GM18526 (cell line): ENCODE results near the gene IRS2.

Source experiments
- POLR2A ChIP-seq: IDR thresholded peaks from 3 replicates; pipeline ENCODE4 v1.6.1; 2011; ENCODE audit not compliant: insufficient read length; ENCODE audit errors: extremely low read depth

Gene IRS2

DNA sequence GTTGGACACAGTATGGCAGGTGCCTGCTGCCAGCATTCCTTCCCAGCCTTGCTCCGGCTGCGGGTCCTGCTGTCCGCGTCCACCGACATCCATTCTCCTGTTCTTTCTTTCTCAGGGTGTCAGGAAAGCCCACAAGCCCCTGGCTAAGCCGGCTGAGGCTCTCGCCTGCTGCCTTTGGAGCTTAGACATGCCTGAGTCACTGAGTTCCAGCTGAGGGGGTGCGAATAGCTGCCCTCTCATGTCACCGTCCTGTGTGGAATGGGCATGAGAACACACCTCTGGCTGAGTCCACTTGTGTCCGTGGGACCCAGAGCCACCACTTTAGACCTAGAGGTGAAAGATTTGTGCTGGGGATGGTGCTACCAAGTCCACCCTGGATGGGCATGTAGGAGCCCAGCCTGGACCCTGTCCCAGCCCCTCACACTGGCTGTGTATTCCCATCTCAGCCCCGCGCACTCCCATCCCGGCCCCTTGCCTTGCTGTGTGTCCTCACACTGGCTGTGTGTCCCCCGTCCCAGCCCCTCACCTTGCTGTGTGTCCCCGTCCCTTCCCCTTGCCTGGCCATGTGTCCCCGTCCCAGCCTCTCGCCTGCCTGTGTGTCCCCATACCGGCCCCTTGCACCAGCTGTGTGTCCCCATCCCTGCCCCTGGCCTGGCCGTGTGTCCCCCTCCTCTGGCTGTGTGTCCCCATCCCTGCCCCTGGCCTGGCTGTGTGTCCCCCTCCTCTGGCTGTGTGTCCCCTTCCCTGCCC lies 24.6 kb upstream of the IRS2 start:
- no peak for TF ChIP-seq POLR2A

DNA sequence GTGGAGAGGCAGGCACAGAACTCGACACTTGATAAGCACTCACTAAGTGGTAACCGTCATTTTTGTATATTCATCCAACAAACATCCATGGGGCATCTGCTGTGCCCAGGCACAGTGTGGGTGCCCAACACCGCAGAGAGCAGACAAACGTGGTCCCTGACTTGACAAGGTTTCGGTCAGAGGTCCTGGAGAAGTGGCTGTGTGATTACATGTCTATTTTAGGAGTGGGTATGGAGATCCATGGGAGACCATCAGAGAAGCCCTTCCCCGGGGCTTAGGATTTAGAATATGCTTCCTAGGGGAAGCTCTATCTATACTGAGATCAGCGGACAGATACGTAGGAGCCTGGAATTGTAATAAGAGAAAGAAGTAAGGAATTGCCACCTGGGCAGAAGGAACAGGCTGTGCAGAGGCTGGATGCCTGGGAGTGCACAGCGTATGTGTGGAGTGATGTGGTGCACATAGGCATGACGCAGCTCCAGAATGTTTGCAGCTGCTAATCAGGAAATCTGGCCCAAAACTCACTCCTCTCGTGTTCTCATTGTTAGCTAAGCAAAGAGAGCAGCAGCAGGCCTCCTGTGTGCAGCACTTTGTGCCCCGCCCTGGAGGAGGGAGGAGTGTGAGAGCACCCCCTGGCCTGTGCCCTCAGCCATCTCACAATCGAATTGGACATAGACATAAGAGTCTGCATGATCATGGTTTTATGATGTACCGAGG lies 23.0 kb upstream of the IRS2 start:
- TF ChIP-seq POLR2A: no peak

DNA sequence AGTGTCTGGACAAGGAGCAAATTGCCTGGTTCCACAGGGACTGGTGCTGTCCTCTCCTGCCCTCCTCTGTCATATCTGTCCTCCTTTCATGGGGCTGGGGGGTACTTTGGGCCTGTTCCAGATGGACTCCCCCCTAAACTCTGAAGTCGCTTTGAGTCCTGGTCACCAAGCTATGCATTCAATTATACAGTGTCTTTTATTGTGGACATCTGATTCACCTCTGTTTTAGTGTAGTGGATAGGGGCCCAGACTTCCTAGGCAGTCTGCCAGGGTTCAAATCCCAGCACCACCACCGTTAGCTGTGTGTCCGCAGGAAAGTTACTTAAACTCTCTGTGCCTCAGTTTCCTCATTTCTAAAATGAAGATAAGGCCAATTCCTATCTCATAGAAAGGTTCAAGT lies 21.0 kb upstream of the IRS2 start:
- TF ChIP-seq POLR2A: no peak

- no peak for TF ChIP-seq POLR2A
These were observed 18.3 kb upstream of the IRS2 start for GRCh38 chr13:109804654-109805053.

DNA sequence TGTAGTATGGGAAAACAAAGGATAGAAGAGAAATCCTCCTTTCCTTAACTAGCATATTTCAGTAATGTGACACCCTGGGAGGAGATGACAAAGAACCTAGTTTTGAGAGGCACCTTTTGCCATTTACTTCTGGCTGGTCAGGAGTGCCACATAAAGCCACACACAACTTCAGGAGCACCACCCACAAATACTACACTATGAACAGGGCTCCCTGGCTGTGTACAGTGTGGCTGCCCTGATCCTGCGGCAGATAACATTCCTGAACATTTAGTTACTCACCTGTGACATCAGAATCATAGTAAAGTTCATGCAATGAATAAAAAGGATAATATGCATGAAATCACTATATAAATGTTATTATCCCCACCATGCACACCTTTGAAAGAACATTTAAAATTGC lies 17.4 kb upstream of the IRS2 start:
- no peak for TF ChIP-seq POLR2A

- TF ChIP-seq POLR2A: no peak
These were observed 16.6 kb upstream of the IRS2 start for GRCh38 chr13:109802936-109803335.

DNA sequence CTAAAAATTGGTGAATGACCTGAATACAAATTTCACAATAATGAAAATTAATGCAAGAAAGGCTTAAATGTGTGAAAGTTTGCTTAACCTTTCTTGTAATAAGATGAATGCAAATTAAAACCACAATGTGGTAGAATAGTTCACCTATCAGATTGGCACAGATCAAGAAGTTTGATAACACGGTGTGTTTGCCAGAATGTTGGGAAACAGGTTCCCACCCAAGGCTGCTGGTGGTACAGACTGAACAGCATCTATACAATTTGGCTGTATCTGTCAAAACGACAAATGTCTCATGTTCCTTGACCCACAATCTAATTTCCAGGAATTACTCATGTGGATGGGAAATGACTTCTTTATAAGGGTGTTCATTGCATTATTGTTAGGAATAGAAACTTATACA lies 8.6 kb upstream of the IRS2 start:
- TF ChIP-seq POLR2A: no peak

DNA sequence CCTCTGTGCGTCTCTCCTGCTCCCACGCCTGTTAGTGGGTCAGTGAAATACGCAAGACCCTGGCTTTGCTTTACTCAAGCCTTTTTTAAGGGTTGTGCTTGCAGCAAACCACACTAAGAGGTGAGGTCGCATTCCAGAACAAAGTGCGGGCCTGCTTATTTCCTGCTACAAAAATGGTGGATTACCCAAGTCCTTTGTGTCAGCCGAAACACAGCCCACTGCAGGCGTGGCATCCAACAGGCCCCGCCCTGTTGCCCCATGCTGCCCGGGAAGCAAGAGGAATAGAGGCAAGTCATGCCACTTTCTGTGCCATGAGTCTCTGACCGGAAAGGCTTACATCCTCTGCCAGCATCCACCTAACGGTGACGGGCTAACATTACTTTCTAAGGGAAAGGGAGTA lies 7.7 kb upstream of the IRS2 start:
- no peak for TF ChIP-seq POLR2A

GRCh38 chr13:109792416-109793059 lies 6.2 kb upstream of the IRS2 start:
- TF ChIP-seq POLR2A: no peak

GRCh38 chr13:109790942-109791605 lies 4.7 kb upstream of the IRS2 start:
- no peak for TF ChIP-seq POLR2A

- TF ChIP-seq POLR2A: no peak
These were observed 3.7 kb upstream of the IRS2 start for GRCh38 chr13:109790086-109790485.

DNA sequence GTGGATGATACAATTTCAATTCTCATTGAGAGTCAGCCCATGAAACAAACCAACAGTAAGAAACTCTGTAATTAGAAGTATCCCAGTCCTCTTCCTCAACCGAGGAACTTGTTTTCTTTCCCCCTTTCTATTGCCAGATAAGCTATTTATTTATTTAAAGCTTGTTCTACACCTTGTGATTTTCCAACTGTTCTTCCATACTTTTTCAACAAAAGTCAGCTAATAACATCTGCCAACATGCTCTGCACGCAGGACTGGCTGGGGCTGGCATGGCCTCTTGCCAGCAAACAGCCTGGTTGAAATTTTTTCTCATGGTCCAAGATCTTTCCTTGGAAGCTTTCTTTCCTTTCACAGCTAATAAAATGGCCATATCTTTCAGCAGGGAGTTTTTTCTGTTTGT lies 2.9 kb upstream of the IRS2 start:
- TF ChIP-seq POLR2A: no peak

- no peak for TF ChIP-seq POLR2A
These were observed 2.2 kb upstream of the IRS2 start for GRCh38 chr13:109788372-109789111.

- TF ChIP-seq POLR2A: no peak
These were observed 962 bp upstream of the IRS2 start for GRCh38 chr13:109787135-109787954.

DNA sequence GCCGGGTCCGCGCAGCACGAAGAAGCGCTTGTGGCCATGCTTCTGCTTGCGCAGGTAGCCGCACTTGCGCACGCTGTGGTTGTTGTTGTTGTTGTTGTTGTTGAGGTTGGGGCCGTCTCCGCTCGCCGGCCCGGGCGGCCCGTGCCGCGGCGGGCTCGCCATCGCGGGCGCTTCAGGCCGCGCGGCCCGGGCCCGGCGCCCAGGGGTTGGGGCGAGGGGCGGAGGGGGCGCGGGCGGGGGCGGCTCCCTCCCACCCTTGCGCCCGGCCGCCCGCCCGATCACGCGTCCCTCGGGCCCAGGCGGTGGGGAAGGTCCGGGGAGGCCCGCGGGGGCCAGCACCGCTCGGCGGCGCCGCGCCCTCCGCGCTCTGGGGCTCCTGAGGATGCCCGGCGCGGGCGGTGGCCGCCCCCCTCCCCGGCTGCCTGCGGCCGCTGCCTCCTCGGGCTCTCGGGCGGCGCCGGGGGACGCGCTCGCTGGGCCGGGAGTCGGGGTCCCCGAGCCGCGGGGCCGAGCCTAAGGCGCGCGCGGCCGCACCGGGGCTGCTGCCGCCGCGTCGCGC lies 412 bp downstream of the IRS2 start:
- no peak for TF ChIP-seq POLR2A
